ENCODE measurements around the gene CHD1L.
A peak's percentile ranks its signal among the peaks of the same experiment; 100 is the strongest.
"Not testable (repeated sequence)": the region's sequence is repeated elsewhere in the genome, so short reads cannot be mapped to it uniquely, and the experiment has no call there.

CHD1L gene

GRCh38 chr1:147235822-147236221, 6.7 kb upstream of the CHD1L start:
- DNase-seq, result no peak

DNA sequence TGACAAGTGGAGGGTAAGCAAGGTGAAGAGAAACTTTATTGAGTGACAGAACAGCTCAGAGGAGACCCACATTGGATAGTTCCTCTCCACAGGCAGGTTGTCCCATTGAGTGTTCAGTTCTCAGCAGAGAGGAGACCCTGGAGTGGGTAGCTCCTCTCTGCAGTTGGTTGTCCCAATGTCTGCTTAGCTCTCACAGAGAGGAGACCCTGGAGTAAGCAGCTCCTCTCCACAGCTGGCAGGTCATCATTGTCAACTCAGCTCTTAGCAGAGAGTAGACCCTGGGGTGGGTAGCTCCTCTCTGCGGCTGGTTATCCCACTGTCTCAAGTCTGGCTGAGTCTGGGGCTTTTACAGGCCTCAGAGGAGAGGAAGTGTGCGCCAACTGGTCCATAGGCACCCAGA, 6.0 kb upstream of the CHD1L start:
- DNase-seq, result no peak

DNA sequence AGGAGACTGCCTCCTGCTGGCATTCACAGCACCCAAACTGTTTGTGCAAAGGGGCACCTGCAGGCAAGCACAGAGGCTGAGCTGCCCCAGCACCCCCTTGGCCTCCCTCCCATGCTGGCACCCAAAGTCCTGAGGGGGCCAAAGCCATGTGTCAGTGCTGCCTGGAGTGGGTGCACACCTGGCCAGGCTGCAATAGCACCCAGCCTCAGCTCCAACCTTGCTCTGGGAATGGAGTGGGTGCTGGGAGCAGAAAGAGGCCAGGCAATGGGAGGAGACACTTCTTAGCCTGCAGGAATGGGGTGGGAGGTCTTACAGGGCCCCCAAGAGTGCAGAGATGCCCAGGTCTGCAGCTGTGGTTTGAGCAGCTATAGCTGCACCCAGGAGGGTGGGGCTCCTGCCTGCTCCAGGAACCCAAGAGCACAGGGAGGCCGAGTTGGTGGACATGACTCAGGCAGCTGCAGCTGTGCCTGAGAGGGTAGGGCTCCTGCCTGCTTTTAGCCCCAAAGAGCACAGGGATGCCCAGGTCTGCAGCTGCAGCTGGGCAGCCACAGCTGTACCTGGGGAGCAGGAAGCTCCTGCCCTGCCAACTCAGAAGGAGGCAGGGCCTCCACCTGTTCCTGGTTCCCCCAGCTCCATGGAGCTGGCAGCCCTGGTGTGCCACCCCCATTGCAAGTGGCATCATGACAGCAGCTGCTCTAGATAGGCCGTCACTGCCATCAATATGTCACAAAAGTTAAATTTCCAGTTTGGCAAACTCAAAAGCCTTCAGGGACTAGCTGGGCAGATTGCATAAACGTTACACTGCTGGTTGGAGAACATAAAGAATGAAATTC, 5.3 kb upstream of the CHD1L start:
- peak in 1 of 2 experiments; percentile 68 for DNase-seq

DNA sequence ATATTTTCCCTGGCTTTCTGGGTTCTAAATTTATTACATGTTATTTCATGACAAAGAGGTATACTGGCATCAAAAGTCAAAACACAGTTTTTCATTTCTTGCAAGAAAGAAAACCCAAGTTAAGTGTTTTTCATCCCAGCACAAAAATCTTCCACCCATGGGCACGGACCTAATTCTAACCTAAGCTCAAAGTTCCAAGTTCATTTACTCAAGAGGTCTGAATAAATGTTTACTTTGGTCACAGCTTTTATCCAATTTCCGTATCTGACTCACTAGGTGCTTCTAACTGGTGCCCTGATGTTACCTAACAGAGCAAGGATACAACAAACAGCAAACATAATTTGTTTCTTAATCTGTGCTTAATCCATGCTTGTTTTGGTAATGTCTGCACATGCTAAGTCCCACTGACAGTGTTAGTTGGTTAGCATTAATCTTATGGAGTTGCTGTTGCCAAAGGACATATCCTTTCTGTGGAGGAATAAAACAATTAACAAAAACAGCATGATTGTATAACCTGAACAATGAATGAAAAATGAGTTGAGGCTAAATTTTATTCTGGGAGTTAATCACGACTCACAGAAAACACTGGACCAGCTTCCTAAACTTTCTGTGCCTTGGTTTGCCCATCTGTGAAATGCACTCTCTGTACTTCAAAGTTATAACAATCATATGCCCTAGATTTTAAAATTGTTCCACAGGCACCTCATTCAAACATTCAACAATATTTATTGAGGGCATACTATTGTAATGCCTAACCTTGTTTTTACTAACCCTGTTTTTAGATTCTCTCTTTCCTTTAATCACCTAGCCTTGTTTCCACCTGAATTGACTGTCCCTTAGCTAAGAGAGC, 4.2 kb upstream of the CHD1L start:
- DNase-seq, result peak in 1 of 2 experiments; percentile 4

- no peak for DNase-seq
These were observed 3.3 kb upstream of the CHD1L start for GRCh38 chr1:147238925-147239820.

DNA sequence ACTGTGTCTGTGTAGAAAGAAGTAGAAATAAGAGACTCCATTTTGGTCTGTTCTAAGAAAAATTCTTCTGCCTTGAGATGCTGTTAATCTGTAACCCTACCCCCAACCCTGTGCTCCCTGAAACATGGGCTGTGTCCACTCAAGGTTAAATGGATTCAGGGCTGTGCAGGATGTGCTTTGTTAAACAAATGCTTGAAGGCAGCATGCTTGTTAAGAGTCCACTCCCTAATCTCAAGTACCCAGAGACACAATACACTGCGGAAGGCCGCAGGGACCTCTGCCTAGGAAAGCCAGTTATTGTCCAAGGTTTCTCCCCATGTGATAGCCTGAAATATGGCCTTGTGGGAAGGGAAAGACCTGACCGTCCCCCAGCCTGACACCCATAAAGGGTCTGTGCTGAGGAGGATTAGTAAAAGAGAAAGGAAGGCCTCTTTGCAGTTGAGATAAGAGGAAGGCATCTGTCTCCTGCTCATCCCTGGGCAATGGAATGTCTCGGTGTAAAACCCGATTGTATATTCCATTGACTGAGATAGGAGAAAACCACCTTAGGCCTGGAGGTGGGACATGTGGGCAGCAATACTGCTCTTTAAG, 2.3 kb upstream of the CHD1L start:
- DNase-seq, result not testable (repeated sequence)

DNA sequence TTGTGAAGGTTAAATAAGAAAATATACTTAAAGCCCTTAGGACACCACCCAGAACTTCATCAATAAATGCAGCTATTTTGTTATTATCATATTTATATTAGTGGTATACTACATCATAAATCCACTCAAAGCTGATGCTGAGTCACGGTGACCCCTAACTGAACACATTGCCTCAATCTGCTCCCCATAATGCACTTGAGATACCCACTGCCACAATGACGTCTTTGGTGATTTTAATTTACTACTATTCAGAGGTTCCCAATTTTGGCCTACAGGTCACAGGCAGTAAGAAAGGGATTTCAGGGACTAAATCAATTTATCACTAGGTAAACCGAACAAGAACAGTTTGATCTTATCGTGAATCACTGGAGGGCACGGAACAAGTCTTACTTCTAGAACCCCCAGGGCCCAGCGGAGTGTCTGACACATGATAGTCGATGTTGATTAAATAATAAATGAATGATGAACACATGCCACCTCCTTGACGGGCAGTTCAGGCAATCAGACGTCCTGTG, 493 bp upstream of the CHD1L start:
- DNase-seq, result no peak

DNA sequence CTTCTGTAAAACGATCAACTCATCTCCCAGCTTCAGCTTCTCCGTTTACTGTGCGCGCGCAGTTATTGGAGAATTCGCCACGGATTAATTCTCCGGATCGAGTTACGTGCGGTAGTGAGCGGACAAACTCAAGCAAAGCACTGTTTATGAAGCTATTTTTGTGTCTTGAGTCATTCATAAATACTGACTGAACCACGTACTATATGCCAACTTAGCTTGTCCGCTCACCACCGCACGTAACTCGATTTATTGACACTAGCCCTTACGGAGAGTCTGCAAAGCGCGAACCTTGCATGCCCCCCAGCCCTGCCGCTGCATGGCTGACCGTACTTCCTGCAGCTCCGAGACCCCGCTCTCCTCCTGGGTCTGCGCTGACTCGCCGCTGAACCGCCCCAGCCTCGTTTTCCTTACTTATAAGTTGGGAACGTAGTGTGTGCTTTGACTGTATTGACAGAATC, 773 bp downstream of the CHD1L start:
- peak in 1 of 2 experiments; percentile 55 for DNase-seq

DNA sequence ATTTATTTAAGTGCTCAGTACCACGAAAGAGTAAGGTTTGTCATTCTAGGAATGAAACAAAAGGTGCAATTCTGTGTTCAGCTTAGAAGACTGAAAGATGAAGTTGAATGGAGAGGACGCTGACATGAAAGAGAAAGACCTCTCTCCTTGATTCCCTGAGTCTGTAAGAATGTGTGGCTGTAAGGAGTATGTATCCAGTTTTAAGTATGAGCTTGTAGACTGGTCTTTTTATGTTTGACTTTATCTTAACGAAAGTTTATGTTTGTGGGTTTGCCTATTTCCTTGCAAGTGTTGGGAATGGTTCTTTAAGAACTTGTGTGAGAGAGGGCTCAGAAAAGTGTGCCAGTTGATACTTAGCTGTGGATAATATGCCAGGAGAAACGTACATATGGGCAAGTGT, 1.4 kb downstream of the CHD1L start:
- no peak for DNase-seq

- no peak for DNase-seq
These were observed 2.6 kb downstream of the CHD1L start for GRCh38 chr1:147245129-147245528.

DNA sequence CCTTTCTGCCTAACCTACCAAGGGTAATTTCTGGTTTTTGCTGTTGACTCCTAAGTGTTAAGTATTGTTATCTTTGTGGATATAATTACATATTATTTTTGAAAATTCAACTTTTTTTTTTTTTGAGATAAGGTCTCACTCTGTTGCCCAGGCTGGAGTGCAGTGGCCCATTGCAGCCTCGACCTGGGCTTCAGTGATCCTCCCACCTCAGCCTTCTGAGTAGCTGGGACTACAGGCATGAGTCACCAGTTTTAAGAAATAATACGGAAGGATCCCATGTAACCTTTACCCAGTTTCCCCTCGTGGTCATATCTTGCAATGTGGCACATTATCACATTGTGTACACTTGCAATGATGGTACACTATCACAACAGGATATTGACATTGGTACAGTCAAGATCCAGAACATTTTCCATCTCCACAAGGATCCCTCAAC, 3.1 kb downstream of the CHD1L start:
- no peak for DNase-seq

- no peak for DNase-seq
These were observed 3.7 kb downstream of the CHD1L start for GRCh38 chr1:147246044-147246690.

- DNase-seq, result no peak
These were observed 4.6 kb downstream of the CHD1L start for GRCh38 chr1:147246910-147247655.

DNA sequence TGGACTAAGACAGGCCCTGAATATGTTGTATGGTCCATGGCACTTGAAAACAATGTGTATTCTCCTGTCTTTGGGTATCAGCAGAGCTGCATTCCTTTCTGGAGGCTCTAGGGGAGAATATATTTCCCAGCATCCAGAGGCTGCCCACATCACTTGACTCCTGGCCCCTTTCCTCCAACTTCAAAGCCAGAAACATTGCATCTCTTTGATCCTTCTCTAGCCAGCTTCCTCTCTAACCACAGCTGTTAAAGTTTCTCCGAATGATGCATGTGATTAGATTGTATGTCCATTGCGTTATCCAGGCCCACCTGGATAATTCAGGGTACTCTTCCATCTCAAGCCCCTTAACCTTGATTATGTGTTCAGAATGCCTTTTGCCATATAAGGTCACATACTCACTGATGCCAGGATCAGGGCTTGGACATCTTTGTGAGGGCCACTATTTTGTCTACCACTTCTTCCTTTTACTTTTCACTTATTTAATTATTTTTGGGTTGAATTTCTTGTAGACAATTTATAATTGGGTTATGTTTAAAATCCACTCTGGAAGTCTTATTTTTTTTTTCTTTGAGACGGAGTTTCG, 5.3 kb downstream of the CHD1L start:
- no peak for DNase-seq

DNA sequence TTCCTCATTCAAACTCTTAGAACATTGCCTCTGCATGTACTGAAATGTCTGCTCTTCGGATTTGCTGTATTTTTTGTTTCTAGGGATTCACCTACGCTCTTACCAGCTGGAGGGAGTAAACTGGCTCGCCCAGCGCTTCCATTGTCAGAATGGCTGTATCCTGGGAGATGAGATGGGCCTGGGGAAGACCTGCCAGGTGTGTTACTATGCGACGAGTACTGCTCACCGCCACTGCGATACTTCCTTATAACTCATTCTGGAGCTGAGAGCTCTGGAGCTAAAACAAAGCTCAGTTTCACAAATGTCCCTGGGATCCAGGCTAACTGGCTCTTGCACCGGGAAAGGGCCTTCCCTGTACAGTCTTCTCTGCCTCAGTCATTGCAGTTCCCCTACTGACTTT, 10.1 kb downstream of the CHD1L start:
- DNase-seq, result no peak

GRCh38 chr1:147260956-147261355, 18.5 kb downstream of the CHD1L start:
- no peak for DNase-seq

DNA sequence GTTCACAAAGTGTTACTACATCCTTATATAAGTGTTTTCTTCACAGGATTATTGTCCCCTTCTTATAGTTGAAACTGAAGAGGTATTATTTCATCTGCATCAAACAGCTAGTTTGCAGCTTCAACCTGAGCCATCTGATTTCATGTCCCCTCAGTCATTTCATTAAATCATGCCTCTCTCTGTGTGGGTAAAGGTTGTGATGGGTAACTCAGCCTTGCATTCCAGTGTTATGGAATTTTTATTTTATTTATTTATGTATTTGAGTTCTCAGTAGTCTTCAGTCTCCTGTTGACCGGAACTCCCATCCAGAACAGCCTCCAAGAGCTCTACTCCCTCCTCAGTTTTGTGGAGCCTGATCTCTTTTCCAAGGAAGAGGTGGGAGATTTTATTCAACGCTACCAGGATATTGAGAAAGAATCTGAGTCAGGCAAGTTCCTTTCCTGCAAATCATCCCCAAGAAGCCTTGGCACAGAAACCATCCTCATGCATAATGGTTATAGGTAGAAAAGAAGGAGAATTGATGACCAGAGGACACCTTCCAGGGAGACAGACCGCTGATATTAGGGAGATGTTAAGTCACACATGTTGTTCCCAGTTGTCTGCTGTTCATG, 21.8 kb downstream of the CHD1L start:
- DNase-seq, result no peak

- no peak for DNase-seq
These were observed 23.9 kb downstream of the CHD1L start for GRCh38 chr1:147266381-147266780.

GRCh38 chr1:147267711-147268110, 25.2 kb downstream of the CHD1L start:
- no peak for DNase-seq

DNA sequence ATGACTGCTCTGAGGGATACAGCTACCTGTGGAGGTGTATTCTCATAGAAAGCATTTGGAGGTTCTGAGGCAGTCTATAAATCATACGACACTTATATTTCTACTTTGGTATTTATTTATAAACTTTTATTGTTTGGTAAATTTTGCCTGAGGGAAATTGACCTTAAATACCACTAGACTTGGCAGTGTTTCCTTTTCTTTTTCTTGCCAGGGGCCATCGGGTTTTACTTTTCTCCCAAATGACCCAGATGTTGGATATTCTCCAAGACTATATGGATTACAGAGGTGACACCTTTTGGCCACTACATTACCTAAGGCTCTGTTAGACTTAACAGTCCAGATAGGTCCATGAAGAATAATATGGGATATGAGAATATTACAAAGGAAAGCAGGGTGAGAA, 28.2 kb downstream of the CHD1L start:
- DNase-seq, result no peak
